Skeletal muscle cell (primary cell): ENCODE measurements around the gene B2M.
"Not testable (repeated sequence)": the region's sequence is repeated elsewhere in the genome, so short reads cannot be mapped to it uniquely, and the experiment has no call there.

Experiments
- DNase-seq: peaks from one replicate; pipeline ENCODE4 v3.0.0-alpha.2; 2010; ENCODE audit warnings: low read depth
- H3K4me3 ChIP-seq: 2 replicates; pipeline ENCODE4 v1.5.1; 2011; ENCODE audit warnings: low read depth, mild to moderate bottlenecking, control low read depth, low read length, moderate library complexity

B2M gene

GRCh38 chr15:44695294-44695693, 16.0 kb upstream of the B2M start:
- DNase-seq = no peak
- no peak overlapping the region for H3K4me3 ChIP-seq

DNA sequence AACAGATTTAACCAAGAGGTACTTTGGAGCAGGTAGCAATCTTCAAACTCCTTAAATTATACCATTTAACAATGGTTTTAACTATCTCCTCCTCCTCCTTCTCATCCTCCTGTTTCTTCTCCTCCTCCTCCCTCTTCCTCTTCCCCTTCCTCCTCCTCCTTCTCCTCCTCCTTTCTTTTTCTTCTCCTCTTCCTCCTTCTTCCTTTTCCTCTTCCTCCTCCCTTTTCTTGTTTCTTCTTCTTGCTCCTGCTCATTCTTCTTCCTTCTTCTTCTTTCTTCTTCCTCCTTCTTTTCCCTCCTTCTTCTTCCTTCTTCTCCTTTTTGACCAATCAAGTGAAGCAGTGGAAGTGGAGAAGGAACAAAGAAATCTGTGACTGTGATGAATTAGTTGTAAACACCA, 14.3 kb upstream of the B2M start:
- H3K4me3 ChIP-seq = no peak overlapping the region
- no peak for DNase-seq

- no peak overlapping the region for H3K4me3 ChIP-seq
- no peak for DNase-seq
Observed at GRCh38 chr15:44698641-44699040, 12.7 kb upstream of the B2M start.

GRCh38 chr15:44700676-44701075, 10.6 kb upstream of the B2M start:
- H3K4me3 ChIP-seq, DNase-seq: not testable (repeated sequence)

- no peak for DNase-seq
- no peak overlapping the region for H3K4me3 ChIP-seq
Observed at GRCh38 chr15:44705986-44706385, 5.3 kb upstream of the B2M start.

- H3K4me3 ChIP-seq = no peak overlapping the region
- DNase-seq = no peak
Observed at GRCh38 chr15:44706401-44706800, 4.9 kb upstream of the B2M start.

DNA sequence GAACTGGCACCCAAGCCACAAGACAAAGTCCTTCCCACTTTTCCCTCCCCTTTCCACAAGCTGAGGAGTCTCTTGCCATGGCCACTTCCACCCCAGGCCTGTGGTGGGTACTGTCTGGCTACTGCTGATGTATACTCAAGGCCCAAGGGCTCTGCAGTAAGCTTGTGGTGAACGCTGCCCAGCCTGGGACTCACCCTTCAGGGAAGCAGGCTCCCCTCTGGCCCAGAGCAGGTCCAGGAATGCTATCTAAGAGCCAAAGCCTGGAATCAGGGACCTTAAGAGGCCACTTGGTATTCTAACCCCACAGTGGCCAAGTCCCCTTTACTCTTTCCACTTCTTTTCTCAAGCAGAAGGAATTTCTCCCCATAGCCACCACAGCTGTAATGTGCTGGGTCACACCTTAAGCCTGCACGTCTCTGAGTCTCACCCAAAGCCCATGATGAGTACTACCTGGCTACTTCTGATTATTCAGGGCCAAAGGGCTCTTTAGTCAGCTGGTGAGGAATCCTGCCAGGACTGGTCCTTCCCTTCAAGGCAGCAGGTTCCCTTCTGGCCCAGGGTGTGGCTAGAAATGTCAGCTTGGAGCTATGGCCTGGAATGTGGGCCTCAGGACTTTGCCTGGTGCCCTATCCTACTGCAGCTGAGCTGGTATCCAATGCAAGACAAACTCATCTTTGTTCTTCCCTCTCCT, 4.2 kb upstream of the B2M start:
- DNase-seq = no peak
- no peak overlapping the region for H3K4me3 ChIP-seq

- no peak for DNase-seq
Observed at GRCh38 chr15:44710236-44711095, 851 bp upstream of the B2M start.

GRCh38 chr15:44711743-44712345, 527 bp downstream of the B2M start:
- H3K4me3 ChIP-seq = peak overlapping the region; percentile 93
- DNase-seq = no peak

More at GRCh38 chr15:44710236-44711095, 851 bp upstream of the B2M start:
- H3K4me3 ChIP-seq = peak overlapping the region; percentile 93

- peak overlapping the region; percentile 93 for H3K4me3 ChIP-seq
- peak; percentile 62 for DNase-seq
Observed at GRCh38 chr15:44712346-44713005, 1.2 kb downstream of the B2M start.

- H3K4me3 ChIP-seq = peak overlapping the region; percentile 93
- no peak for DNase-seq
Observed at GRCh38 chr15:44713006-44713966, 2.0 kb downstream of the B2M start.

GRCh38 chr15:44715142-44715796, 4.0 kb downstream of the B2M start:
- DNase-seq = no peak
- H3K4me3 ChIP-seq = no peak overlapping the region

GRCh38 chr15:44715797-44716334, 4.5 kb downstream of the B2M start:
- no peak overlapping the region for H3K4me3 ChIP-seq

GRCh38 chr15:44716983-44717602, 5.8 kb downstream of the B2M start:
- H3K4me3 ChIP-seq = no peak overlapping the region
- no peak for DNase-seq

More at GRCh38 chr15:44715797-44716334, 4.5 kb downstream of the B2M start:
- no peak for DNase-seq

DNA sequence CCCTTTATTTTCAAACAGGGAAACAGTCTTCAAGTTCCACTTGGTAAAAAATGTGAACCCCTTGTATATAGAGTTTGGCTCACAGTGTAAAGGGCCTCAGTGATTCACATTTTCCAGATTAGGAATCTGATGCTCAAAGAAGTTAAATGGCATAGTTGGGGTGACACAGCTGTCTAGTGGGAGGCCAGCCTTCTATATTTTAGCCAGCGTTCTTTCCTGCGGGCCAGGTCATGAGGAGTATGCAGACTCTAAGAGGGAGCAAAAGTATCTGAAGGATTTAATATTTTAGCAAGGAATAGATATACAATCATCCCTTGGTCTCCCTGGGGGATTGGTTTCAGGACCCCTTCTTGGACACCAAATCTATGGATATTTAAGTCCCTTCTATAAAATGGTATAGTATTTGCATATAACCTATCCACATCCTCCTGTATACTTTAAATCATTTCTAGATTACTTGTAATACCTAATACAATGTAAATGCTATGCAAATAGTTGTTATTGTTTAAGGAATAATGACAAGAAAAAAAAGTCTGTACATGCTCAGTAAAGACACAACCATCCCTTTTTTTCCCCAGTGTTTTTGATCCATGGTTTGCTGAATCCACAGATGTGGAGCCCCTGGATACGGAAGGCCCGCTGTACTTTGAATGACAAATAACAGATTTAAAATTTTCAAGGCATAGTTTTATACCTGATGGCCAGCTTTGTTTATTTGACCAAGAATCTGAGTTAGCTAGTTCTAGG, 7.0 kb downstream of the B2M start:
- H3K4me3 ChIP-seq = no peak overlapping the region
- DNase-seq = no peak

GRCh38 chr15:44718927-44719292, 7.6 kb downstream of the B2M start:
- no peak overlapping the region for H3K4me3 ChIP-seq
- no peak for DNase-seq
